GM23248 (cell line): ENCODE results near the gene NAXE.

ENCODE experiments used
- EZH2 ChIP-seq: fragments of 200-600 bp; sonication (generic); IDR thresholded peaks from 2 replicates; pipeline ENCODE4 v1.6.1; 2018; ENCODE audit warnings: antibody characterized with exemption, mild to moderate bottlenecking; ENCODE audit not compliant: insufficient read depth, poor library complexity, severe bottlenecking
- EZH2phosphoT487 ChIP-seq: fragments of 200-600 bp; sonication (generic); IDR thresholded peaks from 2 replicates; pipeline ENCODE4 v1.6.1; 2018; ENCODE audit warnings: antibody characterized with exemption, moderate library complexity, mild to moderate bottlenecking, low read depth; ENCODE audit not compliant: insufficient read depth

- TF ChIP-seq EZH2 (no peak), EZH2phosphoT487 (no peak)
Measured at GRCh38 chr1:156586323-156586722, 5.3 kb upstream of the NAXE start.
